K562 (cell line): ENCODE data around the gene TPO. TPM values are rescaled to one million over a fixed set of nuclear protein-coding genes. Genes with fewer than 3 reads are reported as not detected.

Experiments used
- KLF6 ChIP-seq: fragments of 250-450 bp; sonication (Bioruptor Pico); IDR thresholded peaks from 2 replicates; pipeline ENCODE4 v1.4.0; 2020; ENCODE audit warnings: mild to moderate bottlenecking, moderate library complexity, borderline replicate concordance
- MYC ChIP-seq, 2 experiments: fragments of 250-450 bp in 1 of 2; sonication (Bioruptor Pico) in 1 of 2; IDR thresholded peaks; 2 replicates each; pipeline versions ENCODE4 v1.5.1 to v1.6.1; 2012 to 2021; ENCODE audit warnings: low read depth in 2 of 2, borderline replicate concordance in 1 of 2, improper control_type of control experiment in 1 of 2, low read length in 1 of 2, mild to moderate bottlenecking in 1 of 2, moderate library complexity in 1 of 2
- TCF7L2 ChIP-seq: fragments of 150-350 bp; IDR thresholded peaks from 2 replicates; pipeline ENCODE4 v1.6.1; 2016; ENCODE audit warnings: low read depth, mild to moderate bottlenecking, low read length, moderate library complexity
- polyA plus RNA-seq, 8 experiments: library from polyadenylated mRNA; depleted of rRNA in 4 of 8; stranded (reverse) in 5 of 8; unstranded in 3 of 8; fragments of >200 nt; fragmentation: Nextera tagmentation in 2 of 8; fragmentation: Illumina TruSeq in 1 of 8; extraction: Ambion mirVana in 2 of 8; extraction: Trizol in 1 of 8; gene quantifications; 2 replicates each; pipeline versions ENCODE4 v1.2.1 to v1.2.3, GENCODE V29; 2011 to 2014; ENCODE audit warnings: inconsistent platforms in 1 of 8, missing spikeins in 1 of 8
- total RNA-seq, 7 experiments: library from RNA; depleted of rRNA in 6 of 7; stranded (reverse); fragments of >200 nt in 6 of 7; fragmentation: Illumina TruSeq in 2 of 7; extraction: Trizol in 2 of 7; gene quantifications; 2 replicates each; pipeline versions ENCODE4 v1.2.1 to v1.2.3, GENCODE V29; 2011 to 2021; ENCODE audit warnings: low replicate concordance in 1 of 7
- TF ChIP-seq, protein P1 (sequence below), 2 experiments: IDR thresholded peaks; 2 replicates each; pipeline ENCODE4 v1.6.1; 2012; ENCODE audit warnings: improper control_type of control experiment in 2 of 2, low read depth in 2 of 2, low read length in 2 of 2, borderline replicate concordance in 1 of 2
- TF ChIP-seq, protein P2 (sequence below): sonication (generic); formaldehyde crosslinking; IDR thresholded peaks from 2 replicates; pipeline ENCODE4 v1.8.0; 2022; ENCODE audit warnings: mild to moderate bottlenecking, missing genetic modification reagents, borderline replicate concordance
- TF ChIP-seq, protein P3 (sequence below): sonication (generic); formaldehyde crosslinking; IDR thresholded peaks from 2 replicates; pipeline ENCODE4 v1.8.1; 2023; ENCODE audit warnings: mild to moderate bottlenecking, missing genetic modification reagents

The TPO gene
- total and polyA plus RNA-seq, 9 of the 15 experiments (the other 6 are each of a cell fraction or from before 2014, with no cell fraction given) = not detected

DNA sequence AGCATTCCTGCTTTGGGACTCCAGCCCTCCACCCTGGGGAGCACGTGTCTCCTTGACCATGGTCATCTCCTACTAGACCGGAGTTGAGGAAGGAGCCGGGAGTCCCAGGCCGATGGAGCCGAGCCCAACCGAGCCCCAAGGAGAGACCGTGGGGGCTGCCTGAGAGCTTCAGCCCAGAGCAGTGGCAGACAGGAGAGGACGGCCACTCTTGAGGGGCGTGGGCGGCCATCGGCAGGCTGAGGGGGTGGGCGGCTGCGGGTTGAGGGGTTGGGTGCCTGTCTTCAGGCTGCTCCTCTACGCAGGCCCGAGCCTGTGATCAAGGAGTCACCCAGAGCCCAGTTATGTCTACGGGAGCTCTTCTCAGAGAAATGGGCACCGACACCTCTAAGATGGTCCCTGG, 172.4 kb downstream of the TPO start (continued):
- TF ChIP-seq, protein P1, sequence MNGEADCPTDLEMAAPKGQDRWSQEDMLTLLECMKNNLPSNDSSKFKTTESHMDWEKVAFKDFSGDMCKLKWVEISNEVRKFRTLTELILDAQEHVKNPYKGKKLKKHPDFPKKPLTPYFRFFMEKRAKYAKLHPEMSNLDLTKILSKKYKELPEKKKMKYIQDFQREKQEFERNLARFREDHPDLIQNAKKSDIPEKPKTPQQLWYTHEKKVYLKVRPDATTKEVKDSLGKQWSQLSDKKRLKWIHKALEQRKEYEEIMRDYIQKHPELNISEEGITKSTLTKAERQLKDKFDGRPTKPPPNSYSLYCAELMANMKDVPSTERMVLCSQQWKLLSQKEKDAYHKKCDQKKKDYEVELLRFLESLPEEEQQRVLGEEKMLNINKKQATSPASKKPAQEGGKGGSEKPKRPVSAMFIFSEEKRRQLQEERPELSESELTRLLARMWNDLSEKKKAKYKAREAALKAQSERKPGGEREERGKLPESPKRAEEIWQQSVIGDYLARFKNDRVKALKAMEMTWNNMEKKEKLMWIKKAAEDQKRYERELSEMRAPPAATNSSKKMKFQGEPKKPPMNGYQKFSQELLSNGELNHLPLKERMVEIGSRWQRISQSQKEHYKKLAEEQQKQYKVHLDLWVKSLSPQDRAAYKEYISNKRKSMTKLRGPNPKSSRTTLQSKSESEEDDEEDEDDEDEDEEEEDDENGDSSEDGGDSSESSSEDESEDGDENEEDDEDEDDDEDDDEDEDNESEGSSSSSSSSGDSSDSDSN (IDR thresholded peaks at IDR 0.05; ENCODE audit: borderline replicate concordance in 1 of 2, low read depth in 2 of 2, low read length in 2 of 2) = no peak
- TF ChIP-seq, protein P2, sequence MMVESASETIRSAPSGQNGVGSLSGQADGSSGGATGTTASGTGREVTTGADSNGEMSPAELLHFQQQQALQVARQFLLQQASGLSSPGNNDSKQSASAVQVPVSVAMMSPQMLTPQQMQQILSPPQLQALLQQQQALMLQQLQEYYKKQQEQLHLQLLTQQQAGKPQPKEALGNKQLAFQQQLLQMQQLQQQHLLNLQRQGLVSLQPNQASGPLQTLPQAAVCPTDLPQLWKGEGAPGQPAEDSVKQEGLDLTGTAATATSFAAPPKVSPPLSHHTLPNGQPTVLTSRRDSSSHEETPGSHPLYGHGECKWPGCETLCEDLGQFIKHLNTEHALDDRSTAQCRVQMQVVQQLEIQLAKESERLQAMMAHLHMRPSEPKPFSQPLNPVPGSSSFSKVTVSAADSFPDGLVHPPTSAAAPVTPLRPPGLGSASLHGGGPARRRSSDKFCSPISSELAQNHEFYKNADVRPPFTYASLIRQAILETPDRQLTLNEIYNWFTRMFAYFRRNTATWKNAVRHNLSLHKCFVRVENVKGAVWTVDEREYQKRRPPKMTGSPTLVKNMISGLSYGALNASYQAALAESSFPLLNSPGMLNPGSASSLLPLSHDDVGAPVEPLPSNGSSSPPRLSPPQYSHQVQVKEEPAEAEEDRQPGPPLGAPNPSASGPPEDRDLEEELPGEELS = no peak
- no peak for TF ChIP-seq KLF6 (CRISPR knock-in tag)
- TF ChIP-seq, protein P3, sequence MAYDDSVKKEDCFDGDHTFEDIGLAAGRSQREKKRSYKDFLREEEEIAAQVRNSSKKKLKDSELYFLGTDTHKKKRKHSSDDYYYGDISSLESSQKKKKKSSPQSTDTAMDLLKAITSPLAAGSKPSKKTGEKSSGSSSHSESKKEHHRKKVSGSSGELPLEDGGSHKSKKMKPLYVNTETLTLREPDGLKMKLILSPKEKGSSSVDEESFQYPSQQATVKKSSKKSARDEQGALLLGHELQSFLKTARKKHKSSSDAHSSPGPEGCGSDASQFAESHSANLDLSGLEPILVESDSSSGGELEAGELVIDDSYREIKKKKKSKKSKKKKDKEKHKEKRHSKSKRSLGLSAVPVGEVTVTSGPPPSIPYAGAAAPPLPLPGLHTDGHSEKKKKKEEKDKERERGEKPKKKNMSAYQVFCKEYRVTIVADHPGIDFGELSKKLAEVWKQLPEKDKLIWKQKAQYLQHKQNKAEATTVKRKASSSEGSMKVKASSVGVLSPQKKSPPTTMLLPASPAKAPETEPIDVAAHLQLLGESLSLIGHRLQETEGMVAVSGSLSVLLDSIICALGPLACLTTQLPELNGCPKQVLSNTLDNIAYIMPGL = no peak
- TF ChIP-seq TCF7L2 = no peak
- no peak for TF ChIP-seq MYC (IDR thresholded peaks at IDR 0.05; ENCODE audit: low read depth, low read length)
- no peak for TF ChIP-seq MYC (CRISPR knock-in tag; IDR thresholded peaks at IDR 0.05; ENCODE audit: borderline replicate concordance, low read depth)
